ENCODE measurements around the gene ASTN2.

DNA sequence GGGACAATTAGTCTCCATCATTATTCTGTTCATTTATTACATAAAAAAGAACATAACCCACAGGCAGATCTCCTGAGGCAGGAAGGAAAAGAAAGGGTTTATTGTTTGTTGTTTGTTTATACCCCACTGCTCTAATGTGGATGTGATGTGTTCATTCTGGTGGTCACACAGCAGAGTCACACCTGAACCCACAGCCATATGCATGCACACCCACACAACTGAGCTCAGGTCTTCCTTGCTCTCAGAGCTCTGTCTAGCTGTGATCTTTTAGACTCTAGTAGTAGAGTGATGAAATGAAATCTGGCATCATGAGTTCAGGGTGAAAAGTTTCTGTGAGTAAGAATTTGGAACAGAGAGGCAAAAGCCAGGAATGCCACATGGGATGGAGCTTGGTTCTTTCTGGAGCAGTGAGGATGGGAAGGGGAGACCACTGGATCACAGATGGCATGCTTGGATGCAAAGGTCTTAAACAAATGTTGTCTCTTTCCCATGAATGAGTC, 1034.3 kb downstream of the ASTN2 start:
- TF ChIP-seq REST (IDR thresholded peaks at IDR 0.05; ENCODE audit: low read depth): no peak
- TF ChIP-seq CEBPB (IDR thresholded peaks at IDR 0.05; ENCODE audit: low read depth): no peak
- TF ChIP-seq POLR2AphosphoS5 (IDR thresholded peaks at IDR 0.05; ENCODE audit: low read depth, low read length): no peak
- no peak for TF ChIP-seq EGR1 (IDR thresholded peaks at IDR 0.05; ENCODE audit: low read depth)
- TF ChIP-seq POLR2A (IDR thresholded peaks at IDR 0.05; ENCODE audit: borderline replicate concordance, extremely low read depth, insufficient read depth, insufficient read length): no peak
- TF ChIP-seq CTCF (IDR thresholded peaks at IDR 0.05 in 2 of 3, conservative IDR thresholded peaks at IDR 0.05 in 1 of 3; ENCODE audit: borderline replicate concordance in 1 of 3, insufficient read depth in 1 of 3, low read depth in 2 of 3, low read length in 2 of 3): no peak
- TF ChIP-seq MAX (IDR thresholded peaks at IDR 0.05): no peak
- TF ChIP-seq EZH2 (IDR thresholded peaks at IDR 0.05): no peak
